GM18909 (cell line): ENCODE data around the gene CYP27A1.

Experiments
- ATAC-seq: cut with Tn5 transposase; IDR thresholded peaks from one replicate; pipeline ENCODE4 v1.9.1; 2021; ENCODE audit warnings: mild to moderate bottlenecking; ENCODE audit not compliant: unreplicated experiment, poor library complexity

Gene CYP27A1

DNA sequence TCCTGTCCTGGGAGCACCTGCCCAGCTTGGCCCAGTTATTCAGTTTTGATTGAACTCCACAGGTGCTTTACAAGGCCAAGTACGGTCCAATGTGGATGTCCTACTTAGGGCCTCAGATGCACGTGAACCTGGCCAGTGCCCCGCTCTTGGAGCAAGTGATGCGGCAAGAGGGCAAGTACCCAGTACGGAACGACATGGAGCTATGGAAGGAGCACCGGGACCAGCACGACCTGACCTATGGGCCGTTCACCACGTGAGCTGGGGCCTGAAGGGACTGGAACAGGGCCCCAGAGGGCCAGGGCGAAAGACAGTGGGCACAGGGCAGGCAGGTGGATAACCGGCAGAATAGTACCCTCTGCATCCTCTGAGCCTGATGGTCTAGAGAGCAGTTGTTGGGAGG is 27.6 kb downstream of the CYP27A1 start:
- no peak for ATAC-seq

DNA sequence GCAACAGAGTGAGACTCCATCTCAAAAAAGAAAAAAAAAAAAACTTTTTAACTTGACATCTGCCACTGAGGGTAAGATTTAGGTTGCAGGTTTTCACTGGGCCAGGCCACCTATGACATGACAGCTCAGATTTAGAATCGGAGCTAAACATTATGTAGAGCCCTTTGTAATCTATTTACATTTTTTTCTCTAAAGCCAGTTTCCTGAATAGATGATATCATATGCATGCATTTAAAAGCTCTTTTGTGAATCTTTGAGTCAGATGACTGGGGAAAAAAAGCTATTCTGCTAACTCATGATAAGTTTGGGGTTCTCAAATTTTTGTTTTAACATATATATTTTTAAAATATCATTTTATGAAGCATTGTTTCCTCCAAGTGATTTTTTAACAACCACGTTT is 28.3 kb downstream of the CYP27A1 start:
- ATAC-seq = no peak

DNA sequence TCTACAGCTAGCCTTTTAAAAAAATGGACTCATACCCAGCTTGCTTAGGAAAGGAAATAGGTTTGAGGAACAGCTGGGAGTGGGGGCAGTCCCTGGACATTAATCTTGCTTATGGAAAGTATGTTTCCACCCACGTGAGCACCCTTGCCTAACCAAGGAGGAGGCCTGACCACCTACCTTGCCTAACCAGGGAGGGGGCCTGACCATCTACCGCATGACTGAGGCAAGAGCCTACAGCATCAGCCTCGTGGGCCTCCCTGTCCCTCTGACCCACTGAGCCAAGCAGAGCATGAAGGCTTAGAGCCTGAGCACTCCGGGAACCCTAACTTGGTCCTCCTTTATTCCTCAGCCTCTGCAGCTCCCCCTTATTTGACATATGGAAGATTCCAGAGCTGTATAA is 29.4 kb downstream of the CYP27A1 start:
- ATAC-seq = no peak

DNA sequence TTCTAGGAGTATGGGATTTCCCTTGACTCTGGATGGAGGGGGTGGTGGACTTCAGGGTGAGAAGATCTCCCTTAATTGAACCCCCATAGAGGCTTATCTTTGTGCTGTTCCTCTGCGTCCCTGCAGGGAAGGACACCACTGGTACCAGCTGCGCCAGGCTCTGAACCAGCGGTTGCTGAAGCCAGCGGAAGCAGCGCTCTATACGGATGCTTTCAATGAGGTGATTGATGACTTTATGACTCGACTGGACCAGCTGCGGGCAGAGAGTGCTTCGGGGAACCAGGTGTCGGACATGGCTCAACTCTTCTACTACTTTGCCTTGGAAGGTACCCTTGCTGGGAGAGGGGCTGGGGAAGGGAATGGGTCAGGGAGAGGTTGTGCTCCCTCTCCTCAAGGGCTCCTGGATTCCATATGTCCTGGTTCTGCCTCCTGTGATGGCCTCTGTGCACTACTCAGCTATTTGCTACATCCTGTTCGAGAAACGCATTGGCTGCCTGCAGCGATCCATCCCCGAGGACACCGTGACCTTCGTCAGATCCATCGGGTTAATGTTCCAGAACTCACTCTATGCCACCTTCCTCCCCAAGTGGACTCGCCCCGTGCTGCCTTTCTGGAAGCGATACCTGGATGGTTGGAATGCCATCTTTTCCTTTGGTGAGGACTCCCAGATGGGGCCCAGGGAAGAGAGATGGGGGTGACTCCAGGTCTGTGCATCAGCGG is 30.3 kb downstream of the CYP27A1 start:
- no peak for ATAC-seq

DNA sequence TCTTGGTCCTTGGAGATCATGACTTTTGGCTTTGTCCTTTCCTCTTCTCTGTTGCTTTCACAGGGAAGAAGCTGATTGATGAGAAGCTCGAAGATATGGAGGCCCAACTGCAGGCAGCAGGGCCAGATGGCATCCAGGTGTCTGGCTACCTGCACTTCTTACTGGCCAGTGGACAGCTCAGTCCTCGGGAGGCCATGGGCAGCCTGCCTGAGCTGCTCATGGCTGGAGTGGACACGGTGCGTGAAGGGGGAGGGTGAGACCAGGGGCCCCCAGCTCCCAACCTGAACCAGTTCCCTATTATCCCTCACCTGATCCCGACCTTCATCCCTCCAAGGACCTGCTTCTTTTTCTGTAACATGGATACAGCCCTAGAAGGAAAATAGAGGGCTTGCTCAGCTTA is 30.9 kb downstream of the CYP27A1 start:
- ATAC-seq = no peak

DNA sequence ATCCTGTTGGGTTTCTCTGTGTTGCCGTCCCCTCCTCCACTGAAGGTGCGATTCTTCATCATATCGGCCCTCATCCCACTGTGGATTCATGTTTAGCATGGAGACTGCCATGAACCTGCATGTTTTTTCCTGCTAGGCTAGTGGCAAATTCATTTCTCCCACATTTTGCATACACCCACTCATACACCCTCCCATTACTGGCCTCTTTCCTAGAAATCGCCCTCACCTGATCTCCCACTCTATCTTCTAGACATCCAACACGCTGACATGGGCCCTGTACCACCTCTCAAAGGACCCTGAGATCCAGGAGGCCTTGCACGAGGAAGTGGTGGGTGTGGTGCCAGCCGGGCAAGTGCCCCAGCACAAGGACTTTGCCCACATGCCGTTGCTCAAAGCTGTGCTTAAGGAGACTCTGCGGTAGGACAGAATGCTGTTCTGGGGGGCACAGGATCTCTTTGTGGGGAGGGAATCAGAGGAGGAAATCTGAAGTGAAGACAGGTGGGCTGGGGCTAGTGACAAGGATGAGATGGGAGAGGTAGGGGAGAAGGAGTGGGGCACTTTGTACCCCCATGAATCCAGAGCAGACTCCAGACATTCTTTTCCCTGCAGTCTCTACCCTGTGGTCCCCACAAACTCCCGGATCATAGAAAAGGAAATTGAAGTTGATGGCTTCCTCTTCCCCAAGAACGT is 32.0 kb downstream of the CYP27A1 start:
- ATAC-seq = no peak

DNA sequence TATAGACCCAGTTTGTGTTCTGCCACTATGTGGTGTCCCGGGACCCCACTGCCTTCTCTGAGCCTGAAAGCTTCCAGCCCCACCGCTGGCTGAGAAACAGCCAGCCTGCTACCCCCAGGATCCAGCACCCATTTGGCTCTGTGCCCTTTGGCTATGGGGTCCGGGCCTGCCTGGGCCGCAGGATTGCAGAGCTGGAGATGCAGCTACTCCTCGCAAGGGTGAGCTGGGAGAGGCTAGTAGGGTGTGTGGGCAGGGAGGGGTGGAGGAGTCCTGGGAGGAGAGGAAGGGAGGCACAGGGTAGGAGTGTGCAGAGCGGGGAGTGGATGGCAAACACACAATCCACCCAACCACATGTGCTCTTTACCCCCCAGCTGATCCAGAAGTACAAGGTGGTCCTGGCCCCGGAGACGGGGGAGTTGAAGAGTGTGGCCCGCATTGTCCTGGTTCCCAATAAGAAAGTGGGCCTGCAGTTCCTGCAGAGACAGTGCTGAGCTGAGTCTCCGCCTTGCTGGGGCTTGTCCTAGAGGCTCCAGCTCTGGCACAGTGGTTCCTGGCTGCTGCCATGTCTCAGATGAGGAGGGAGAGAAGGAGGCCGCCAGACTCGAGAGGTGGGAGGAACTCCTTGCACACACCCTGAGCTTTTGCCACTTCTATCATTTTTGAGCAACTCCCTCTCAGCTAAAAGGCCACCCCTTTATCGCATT is 32.7 kb downstream of the CYP27A1 start:
- no peak for ATAC-seq

DNA sequence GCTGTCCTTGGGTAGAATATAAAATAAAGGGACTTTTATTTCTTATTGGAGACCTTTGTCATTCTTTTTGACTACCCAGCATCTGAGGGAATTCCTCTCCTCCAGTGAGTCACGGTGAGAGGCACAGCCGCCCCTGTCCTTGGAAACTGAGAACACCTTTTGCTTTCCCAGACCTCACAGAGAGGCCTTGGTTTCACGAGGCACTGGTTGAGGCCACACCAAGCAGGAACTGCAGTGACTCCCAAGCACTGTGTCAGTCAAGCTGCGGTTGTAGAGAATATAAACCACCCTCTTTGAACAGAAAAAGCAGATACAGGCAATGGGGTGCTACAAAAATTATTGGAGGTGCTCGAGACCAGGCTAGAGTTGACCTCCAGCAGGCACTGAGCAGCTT is 33.3 kb downstream of the CYP27A1 start:
- ATAC-seq = no peak

DNA sequence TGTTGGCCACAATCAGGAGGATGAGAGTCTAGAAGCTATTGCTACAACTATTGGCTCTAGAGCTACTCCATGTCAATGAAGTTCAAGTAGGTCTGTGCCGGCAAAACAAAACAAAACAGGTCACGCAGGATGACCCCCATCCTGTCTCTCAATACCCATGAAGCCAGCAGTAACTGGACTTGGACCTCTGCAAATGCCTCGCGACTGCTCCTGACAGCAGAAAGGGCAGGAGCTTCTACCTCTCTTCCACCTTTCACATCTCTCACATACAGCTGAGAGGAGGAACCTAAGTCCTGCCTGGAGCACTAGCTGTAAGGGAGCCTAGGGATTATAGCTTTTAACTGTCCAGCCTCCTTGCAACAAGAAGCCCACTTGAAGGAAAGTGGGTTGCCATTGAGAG is 33.7 kb downstream of the CYP27A1 start:
- no peak for ATAC-seq

DNA sequence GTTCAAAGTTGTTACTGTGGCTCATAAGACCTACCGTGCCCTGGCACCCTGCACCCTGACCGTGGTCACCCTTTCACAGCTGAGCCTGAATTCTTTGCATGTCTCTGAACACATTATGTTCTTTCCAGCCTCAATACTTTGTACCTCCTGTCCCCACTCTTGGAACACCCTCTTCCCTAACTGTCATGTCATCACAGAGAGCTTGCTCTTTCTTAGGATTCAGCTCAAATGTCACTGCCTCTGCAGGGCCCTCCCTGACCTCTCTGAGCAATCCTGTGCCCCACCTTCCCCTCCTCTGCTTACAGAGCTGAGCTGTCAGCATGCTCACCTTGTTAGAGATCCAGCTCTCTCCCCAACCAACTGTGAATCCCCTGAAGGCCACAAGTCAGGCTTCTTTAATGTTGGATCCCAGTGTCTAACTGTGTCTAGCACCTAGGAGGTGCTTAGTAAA is 34.6 kb downstream of the CYP27A1 start:
- no peak for ATAC-seq

DNA sequence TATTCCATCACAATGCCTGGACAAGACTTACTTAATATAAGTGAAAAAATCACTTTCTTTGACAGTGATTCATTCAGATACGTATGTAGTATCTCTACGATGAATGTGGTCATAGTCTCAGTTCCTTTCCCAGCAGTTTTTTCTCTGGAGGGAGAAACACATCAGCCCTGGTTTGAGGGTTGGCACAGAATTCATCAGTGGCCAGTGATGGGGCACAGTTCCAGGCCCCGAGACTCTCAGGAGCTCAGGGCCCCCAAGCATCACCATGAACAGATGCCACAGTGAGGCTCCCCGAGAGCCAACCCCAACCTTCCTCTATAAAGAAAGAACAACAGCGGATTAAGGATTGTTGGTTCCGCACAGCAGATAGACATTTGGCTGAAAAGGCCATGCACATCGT is 37.1 kb downstream of the CYP27A1 start:
- ATAC-seq = no peak

DNA sequence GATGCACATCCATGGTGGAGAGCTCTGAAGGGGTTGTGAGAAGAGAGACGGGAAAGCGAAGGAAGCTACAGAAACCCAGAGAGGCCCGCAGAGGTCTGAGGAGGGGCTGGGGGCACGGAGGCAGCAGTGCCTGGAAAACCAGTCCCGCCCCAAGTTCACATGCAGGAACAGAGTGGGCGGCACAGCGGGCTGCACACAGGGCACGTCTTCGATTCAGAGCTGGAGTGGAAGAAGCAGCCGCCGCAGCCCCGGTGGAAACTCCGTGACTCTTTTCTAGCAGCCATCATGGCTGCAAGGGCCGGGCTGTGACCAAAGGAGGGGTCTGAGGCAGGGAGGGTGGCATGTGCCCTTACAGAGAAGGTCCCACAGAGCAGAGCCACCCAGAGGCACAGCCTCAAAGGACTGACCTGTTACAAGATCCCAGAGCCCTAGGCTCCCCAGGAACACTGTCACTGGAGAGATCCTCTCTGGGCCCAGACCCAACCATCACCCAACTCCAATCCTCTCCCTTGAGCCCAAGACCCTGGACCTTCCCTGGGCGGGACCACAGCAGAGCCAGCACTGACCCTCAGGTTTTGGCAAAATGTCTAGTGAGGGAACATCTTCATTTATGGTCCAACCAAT is 38.9 kb downstream of the CYP27A1 start:
- ATAC-seq = no peak

DNA sequence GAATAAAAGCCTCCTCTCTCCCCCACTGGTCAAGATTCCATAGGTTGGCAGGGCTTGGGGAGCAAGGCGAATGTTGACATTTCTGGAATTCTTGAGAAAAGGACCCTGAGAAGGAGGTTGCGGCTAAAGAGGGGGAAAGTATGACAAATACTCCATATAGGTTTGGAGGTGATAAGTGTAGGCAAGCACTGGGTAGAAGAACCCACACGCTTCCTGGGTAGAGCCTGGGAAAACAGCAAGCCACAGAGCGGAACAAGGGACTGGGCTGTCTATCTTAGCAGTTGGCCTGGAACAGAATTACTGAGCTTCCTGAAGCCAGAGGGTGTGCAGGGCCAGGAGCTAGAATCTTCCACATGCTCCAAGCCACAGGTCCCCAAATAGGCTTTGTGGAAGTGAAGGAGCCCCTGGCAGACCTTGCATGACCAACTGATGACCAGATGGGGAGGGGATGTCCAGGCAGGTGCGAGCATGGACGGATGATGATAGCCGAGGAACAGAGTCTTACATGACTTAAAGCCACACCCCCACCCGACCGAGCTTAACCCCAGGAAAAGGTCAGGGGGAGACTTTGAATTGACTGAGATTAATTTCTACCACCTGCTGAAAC is 39.8 kb downstream of the CYP27A1 start:
- ATAC-seq = no peak

DNA sequence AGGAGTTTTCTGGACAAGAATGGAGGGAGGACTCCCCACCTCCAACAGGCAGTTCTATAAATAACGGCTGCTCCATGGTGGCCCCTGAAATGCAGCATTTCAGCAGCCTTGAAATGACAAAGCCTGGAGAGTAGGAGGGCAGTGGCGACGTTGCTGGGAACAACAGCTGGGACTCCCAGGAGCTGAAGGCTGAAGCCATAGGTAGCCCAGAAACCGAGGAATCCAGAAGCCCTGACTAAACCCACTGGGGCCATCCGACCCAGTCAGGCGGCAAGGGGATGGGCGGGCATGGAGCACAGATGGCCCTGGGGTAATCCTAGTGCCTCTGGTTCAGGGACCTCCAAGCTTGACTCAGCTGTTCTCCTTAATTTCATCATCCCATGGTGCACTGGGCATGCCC is 40.7 kb downstream of the CYP27A1 start:
- ATAC-seq = no peak

DNA sequence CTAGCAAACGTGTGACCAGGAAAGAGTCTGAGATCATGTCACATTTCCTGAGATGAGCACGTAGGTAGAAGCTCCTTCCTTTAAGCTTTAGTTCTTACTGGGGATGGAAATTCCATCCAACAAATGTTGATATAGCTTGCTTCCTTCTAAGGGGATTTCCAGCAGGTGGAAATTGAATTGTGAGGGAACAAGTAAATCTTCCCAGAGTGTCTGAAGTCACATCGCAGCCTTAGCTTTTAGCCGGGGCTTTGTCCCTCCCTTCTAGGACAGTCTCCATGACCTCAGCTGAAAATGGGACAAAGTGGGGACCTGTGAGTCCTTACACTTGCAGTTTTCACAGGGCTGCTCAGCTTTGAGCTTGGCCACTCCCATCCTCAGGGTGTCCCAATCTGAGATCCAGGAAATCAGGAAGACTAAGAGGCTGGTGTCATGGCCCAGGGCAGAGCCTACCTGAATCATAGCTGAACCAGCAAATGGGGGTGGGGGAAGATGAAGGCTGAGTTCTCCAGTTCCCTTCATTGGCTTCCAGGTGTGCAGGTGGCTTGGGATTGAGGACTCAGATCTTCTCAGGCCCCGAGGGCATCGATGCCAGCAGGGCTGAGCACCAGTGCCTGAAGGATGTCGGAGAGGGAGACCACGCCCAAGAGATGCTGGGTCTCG is 41.4 kb downstream of the CYP27A1 start:
- ATAC-seq = no peak

DNA sequence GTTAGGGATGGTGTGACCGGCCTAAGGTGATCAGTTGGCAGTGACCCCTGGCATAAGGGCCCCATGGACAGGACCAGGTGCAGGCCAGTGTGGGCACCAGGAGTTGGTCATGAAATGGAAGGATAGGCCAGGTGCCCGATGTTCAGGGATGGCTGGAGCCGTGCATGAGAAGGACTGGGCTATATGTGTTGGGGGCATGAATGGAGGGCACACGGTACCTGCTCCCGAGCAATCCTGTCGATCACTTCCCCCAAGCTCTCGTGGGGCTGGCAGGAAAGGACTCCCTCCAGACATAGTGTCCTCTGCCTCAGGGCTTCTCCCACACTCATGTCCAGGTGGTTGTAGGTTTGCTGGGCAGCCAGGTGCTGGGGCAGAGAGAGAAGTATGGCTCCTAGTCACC is 42.1 kb downstream of the CYP27A1 start:
- ATAC-seq = no peak

DNA sequence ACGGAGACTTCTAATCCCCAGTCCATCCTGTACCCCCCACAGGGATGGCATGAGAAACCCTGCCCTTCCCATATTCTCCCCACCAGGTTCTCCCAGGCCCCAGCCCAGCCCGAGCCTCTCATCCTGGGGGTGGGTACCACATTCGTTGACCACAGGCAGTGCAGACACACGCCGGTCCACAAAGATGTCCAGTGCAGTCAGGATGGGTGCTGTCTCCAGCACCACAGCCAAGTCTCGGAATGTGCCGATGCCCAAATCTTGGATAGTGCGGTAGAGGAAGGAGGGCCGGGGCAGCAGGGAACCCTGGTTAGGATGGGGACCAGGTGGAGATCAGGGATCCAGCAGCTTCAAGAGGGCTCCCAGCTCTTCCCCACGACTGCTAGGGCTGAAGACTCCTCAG is 44.8 kb downstream of the CYP27A1 start:
- ATAC-seq = no peak

DNA sequence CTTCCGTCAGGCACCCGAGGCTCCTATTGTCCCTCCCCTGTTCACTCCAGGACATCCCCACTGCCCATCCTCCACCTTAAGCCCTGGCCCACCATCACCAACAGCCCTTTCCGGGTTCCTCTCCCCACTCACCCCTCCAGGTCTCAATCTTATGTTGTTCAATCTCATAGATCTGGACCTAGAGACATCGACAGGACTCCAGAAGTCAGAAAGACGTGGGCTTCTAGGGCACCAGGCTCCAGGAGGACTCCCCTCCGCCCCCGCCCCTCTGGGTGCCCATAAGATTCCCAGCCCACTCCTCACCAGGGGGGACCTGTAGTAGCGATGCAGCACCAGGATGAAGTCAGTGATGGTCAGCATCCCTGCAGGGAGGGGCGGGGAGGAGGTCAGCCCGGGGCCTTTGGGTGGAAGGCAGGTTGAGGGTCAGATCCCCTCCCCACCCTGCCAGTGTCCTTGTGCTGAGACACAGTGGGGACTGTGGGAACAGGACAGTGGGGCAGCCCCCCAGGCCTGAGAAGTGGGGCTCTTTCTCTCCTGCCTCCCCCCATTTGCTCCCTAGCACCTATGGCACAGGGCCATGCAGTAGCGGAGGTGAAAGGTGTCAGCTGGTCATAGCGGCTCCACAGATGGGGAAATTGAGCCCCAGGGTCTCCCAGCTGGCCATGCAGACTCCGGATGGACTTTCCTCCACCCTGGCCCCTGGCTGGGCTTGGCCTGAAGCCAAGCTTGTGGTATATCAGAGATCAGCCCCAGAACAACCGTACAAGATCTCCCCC is 45.9 kb downstream of the CYP27A1 start:
- no peak for ATAC-seq

DNA sequence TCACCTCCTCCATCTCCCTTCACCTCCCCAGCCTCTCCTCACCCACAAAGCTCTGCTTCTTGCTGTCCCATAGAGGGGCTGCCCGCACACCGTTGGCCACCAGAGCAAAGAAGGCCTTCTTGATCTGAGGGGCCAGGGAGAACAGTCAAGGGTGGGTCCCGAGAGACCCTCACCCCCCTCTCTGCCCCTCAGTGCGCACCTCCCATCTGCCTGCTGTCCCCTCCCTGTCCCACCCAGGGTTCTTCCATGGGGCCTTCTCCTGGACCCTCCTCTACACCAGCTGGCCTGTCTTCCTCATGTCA is 46.5 kb downstream of the CYP27A1 start:
- ATAC-seq = no peak
